HK-2 (cell line): ENCODE results near the gene KRT85.
"Not testable (repeated sequence)": the region's sequence is repeated elsewhere in the genome, so short reads cannot be mapped to it uniquely, and the experiment has no call there.

ENCODE experiments used
- DNase-seq: peaks from one replicate; pipeline ENCODE4 v3.0.0-alpha.2; 2018; ENCODE audit not compliant: unreplicated experiment

Gene KRT85

DNA sequence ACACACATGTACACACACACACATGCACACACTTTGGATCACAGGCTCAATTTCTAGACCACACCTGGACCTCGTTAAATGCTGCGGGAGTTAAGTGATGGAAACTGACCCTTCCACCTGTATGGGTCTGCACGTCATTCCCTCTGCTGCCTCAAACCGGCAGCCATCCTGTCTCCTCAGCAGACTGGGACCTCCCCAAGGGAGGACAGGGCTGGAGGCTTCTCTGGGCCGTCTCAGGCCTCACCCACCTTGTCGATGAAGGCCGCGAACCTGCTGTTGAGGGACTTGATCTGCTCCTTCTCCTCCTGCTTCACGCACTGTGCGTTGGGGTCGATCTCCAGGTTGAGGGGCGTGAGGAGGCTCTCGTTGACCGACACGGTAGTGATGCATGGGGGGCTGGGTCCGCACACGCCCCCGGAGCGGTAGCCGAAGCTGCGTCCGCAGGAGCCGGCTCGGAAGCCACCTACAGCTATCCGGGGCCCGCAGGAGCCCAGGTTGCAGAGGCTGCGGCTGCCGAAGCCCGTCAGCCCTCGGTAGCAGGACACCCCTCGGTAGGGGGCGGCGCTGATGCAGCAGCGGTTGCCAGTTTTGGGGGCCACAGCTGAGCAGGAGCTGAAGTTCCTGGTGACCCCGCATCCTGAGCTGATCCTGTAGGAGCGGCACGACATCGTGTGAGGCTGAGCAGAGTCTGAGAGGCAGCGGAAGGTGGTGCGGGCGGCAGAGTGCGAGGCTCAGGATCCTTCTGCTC lies at the start of gene KRT85:
TSS of gene KRT85 (minus strand) at position 744 of the 748 bp plus-strand sequence. CDS start at position 668, 76 bp downstream.
- DNase-seq: no peak

DNA sequence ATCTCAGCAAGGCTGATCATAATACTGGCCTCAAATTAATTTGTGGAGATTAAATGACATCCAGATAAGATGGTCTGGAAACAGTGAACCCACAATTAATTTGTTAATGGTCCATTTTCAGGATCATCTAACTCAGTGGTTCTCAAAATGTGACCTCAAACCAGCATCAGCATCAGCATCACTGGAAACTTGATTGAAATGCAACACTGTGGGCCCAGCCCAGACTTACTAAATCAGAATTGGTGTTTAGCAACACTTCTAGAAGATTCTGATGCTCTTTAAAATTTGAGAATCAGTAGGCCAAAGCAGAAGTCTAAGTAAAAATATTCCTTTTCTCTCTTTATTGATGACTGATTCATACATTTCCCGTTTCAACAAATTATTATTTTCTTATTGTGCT lies 49.5 kb upstream of the KRT85 start:
- no peak for DNase-seq

DNA sequence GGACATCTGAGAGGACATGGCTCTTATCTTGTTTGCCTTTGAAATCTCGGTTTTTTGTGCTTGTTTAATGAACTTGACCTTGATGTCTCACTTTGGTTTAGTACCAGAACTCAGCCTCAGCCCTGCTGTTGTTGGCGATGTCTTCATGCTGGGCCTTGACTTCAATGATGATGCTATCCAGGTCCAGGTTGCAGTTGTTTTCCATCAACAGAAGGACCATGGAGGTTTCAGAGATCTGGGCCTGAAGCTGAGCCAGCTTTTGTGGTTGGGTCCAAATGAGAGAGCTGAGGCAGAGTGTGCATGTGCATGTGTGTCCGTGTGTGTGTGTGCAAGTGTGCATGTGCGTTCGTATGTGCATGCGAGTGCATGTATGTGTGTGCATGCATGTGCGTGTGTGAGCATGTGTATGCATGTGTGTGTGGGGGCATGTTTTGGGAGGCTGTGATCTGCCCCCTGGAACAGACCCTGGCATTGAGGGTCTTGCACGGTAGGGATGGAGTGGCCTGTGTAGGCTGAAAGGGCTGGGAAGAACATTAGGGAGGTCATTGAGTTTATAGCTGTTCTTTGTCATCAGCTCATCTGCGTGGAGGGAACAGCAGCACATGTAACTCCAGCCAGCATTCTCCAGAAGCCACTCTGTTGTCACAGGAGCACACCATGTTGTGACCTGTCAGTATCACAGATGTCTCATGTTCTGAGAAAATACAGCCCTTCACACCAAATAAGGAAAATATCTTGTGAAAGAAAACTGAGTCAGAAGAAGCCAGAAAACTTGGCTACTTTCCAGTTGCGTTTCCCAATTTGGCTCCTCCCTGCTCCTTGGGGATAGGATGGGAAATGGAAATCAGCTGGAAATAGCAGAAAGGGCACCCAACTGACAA lies 48.8 kb upstream of the KRT85 start:
- no peak for DNase-seq

DNA sequence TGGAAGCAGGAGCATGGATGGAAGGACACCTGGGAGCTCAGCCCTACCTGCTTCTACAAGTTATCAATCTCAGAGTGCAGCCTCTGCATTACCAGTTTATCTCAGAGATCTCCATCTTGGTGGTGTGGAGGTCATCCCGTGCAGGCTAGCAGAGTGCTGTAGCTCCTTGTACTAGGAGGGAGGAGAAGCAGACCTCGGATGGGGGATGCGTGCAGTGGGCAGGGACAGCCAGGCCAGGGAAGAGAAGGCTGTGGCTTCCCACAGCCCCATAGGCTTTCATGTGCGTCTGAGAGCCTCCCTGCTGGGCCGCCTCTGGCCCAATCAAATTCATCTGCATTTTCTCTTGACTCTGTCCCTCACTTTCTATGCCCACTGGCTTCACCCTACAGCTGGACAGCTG lies 47.7 kb upstream of the KRT85 start:
- DNase-seq: no peak

DNA sequence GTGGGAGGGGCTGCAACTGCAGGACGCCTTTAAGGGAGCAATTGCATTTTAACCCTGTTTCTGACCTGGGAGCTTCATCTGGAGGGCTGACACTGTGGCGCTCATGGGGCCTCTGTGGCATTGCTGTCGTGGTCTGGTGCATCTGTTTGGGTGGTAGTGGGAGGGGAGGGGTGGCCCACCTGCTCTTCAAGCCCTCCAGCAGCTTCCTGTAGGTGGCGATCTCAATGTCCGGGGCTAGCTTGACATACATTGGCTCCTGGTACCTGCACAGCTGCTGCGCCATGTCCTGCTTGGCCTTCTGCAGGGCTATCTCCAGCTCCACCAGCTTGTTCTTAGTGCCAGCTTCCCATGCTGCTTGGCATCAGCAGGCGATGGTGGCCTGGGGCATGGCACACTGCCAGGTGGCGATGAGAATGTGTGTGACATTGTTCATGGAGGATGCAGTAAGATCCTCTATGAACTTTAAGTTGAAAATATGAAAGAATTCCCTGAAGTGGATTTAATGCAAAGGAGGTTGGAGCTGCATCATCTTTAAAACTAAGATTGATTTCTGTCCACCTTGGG lies 46.6 kb upstream of the KRT85 start:
- DNase-seq: no peak

DNA sequence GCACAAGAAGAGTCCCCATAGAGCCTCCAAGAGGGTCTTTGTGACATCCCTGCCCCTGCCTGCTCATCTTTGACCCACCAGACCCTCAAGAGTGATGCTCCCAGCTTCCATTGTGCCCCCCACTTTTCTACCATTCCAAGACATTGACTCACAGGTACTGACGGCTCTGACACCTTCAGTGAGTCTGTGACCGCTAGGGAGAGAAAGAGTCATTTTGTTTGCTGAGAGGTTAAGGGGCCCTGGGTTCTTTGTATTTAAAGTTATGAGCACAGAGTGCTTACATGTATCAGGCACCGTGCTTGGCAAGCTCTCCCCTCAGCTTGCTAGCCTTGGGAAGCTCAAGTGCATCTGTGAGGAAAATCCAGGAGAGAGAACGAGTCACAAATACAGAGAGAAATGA lies 45.9 kb upstream of the KRT85 start:
- no peak for DNase-seq

DNA sequence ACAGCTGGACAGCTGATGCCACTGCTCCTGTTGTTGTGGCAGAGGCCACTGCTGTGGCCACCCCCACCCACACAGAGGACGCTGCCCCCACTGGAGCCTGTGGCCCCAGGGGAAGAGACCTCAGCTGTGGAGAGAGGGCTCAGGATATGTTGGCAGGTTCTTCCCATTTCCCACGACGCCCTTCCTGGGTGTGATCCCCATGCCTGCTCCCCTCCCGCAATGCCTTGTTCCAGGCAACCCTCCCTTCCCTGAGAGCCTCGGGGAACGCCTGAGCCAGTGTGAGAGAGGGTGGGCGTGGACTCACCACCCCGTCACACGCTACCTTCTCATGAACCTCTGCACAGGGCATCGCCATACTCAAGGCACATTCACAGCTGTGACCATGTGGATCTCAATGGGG lies 44.5 kb upstream of the KRT85 start:
- DNase-seq: no peak

DNA sequence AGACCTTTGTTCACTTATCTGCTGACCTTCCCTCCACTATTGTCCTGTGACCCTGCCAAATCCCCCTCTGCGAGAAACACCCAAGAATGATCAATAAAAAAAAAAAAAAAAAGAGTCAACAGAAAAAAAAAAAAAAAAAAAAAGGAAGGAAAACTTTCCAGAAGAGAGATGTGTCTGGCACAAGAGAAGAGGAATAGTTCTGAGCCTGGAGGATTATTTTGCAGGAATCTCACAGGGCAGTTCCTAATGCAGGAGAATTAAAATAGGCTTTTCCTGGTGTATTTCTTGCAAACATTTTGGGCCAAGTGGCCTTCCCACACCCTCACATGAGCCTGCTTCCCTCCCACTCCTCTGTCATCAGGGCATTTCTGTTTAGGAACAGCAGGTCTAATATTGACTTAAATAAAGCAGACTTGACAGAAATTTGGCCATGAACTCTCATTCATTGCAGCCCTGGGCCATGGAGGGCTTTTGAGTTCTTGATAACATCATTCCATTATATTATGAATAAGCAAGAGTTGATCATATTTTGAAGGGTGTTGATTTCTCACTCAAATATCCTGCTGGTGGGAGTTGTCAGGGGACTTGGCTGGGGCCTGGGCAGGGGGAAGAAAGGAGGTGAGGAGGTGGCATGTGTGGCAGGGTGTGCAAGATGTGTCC lies 43.4 kb upstream of the KRT85 start:
- DNase-seq: not testable (repeated sequence)

DNA sequence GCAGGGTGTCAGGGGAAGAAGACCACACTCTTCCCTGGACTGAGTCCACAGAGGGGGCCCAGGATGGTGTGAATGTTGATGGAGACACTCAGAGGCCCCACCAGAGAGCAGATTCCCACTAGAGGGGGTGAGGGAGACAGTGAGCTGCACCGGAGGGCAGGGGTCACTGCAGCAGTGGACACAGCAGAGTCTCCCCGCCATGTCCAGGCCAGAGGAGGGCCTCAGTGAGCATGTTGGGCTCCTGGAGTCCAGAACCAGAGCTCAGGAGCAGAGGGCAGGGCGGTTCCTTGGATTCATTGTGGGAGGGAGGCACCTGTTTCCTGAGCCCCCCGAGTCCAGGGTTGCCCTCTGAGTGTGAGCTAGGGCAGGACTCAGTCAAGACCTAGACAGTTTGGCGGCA lies 40.6 kb upstream of the KRT85 start:
- DNase-seq: no peak

DNA sequence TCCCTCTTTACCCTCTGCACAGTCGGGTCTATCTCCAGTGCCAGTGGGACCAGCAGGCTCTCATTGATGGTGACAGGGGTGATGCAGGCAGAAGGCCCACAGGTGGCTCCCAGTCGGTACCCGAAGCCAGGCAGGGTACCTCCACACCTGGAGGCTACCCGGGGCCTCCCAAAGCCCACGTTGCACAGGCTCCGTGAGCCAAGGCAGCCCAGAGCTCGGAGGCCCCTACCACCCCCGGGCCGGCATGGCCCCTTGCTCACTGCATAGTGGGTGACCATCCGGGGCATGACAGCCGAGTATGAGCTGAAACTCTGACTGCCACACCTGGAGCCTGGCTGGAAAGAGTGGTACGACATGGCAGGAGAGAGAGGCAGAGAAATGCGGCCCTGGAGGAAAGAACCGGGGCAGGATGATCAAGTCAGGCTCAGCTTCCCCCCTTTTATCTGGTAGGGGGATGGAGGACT lies 38.7 kb upstream of the KRT85 start, which contains the start of gene KRT82:
TSS of gene KRT82 (minus strand) at position 414 of the 464 bp plus-strand sequence. CDS start at position 356, 58 bp downstream.
- no peak for DNase-seq

DNA sequence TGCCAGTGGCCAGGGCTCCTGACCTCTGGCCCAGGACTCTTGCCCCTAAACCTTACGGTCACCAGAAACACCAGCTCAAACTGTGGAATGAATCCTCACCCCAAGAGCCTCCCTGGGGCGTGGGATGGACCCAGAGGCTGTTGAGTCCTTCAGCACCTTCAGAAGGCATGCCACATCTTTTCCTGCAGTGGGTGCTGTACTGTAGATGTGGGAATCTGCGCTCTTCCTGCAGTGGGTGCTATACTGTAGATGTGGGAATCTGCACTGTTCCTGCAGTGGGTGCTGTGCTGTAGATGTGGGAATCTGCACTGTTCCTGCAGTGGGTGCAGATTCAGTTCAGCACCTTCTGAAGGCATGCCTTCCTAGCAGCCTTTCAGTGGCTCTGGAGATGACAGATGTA lies 37.7 kb upstream of the KRT85 start:
- no peak for DNase-seq

DNA sequence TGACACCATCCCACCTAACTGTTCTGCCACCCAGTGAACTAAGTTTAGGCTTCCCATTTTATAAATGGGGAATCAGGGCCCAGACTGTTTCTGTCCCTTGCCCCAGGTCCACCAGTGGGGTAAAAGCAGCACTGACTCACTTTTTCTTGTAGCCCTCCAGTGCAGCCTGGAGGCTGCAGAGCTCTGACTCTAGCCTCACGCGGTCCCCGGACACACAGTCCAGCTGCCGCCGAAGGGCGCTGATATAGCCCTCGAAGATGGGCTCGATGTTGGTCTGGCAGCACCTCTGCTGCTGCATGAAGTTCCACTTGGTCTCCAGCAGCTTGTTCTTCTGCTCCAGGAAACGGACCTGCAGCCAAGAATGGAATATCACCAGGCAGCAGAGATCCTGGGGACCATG lies 36.3 kb upstream of the KRT85 start:
- DNase-seq: no peak

DNA sequence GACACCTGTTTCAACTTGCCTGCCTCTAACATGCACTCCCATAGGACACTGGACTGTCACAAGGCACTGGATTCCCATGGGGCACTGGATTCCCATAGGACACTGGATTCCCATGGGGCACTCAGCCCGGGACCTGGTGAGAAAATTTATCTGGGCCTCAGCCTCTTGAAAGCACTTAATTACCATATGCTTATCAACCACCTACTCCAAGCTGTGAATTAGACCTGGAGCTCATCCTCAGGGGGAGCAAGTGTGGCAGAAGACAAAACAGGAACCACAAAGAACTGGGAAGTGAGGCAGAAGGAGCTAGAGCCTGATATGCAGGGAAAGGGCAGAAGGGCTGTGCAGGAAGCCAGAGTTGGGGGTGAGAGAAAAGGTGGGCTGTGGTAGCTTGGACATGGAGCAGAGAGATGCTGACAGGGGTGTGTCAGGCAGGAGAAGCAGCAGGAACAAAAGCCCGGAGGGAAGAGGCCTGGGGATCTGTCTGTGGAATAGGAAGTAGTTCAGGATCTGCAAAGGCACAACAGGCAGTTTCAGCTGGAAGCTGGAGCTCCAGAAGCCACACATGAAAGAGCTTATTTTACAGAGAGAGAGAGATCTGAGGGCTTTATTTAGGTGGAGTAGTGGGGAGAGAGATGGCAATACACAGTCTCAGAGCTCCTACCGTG lies 35.7 kb upstream of the KRT85 start:
- no peak for DNase-seq

DNA sequence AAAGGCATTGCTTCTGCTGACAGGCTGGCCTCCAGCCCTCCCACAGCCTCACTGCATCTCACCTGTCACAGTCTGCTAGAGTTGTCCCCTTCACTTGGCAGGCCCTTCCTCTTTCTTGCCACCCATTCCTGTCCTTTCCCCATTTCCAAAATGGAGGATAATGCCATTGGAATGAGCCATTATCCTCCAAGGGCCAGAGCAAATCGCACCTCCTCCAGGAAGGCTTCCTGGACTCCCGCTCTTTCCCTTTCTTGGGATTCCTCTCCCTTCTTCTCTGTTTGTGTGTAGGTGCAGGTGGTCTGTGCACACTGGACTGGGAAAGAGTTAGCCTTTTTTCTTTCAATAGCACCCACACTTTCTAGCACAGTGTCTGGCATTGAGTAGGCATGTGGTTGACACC lies 35.1 kb upstream of the KRT85 start:
- no peak for DNase-seq

DNA sequence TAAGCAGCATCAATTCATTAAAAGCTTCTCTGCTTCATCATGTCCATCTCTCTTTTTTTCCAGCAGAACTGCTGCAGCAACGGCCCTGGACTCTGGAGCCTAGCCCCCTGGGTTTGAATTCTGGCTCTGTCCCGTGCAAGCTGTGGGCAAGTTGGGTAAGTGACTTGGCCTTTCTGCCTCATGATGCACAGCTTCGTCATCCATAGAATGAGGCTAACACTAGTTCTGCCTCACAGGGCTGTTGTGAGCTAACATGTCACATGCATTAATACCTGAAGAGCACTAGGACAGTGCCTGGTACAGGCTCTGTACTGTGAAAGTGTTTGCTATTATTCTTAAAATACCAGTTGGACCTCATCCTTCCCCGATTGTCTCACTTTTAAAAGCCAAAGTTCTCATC lies 34.6 kb upstream of the KRT85 start:
- DNase-seq: no peak

DNA sequence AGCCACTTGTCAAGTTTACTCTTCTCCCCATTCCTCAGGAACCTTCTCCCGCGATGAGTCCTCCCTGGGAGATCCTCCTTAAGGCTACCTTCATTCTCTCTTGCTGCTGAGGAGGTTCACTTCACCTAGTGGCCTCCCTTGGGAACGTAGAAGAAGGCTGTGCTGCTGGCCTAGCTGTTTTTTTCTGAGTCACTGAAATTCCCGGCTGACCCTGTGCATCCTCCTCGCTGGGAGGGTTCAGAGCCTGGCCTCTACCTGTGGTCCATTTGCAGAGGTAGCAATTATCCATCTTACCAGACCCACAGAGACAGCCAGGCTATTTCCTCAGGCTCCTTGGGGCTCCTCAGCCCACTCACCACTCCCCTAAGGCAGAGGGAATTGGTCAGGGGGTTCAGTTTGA lies 34.2 kb upstream of the KRT85 start:
- no peak for DNase-seq

DNA sequence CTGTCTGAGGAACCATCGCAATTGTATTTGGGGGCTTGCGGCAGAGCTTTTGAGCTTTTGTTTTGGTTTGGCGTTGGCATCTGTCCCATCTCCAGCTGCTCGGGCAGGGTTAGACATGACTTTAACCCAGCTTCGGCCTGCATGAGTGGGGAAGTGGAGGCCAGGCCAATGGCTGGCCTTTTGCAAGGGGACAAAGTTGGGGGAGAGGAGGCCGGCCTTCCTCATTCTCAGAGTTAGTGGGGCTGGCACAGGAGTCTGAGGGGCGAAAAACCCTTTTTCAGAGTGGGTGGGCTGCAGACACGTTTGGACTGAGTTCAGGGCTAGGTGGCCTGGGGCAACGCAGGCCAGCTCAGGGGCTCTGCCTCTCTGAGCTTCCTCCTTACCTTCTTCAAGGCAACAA lies 33.6 kb upstream of the KRT85 start:
- DNase-seq: no peak

DNA sequence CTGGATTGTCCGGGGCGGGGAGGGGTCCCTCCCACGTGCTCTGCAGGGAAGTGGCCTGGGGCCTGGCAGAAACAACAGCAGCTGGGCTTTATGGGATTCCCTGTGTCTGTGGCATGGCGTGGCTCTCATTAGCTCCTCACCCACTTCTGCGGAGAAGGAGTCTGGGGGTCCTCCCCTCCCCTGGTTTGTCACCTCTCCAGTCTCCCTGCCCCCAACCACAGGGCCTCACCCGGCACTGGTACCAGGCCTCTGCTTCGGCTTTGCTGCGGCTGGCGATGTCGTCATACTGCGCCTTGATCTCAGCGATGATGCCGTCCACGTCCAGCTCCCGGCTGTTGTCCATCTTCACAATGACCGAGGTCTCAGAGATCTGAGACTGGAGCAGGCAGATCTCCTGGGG lies 32.5 kb upstream of the KRT85 start:
- DNase-seq: no peak

DNA sequence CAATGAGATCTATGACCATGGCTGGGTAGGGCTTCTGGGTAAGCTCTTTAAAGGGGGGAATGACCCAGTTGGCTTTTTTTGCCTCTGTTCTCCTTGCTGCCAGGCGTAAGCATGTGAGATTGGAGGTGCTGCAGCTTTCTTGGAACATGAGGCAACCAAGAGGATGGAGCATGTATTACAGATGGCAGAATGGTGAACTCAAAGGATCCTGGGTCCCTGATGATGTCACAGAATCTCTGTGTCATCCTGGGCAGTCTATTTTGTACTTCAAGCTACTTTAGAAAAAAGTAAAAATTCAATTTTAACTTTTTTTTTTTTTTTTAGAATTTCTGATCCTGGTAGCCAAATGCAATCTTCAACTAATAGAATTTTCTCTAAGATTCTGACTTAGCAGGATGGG lies 30.9 kb upstream of the KRT85 start:
- DNase-seq: no peak

DNA sequence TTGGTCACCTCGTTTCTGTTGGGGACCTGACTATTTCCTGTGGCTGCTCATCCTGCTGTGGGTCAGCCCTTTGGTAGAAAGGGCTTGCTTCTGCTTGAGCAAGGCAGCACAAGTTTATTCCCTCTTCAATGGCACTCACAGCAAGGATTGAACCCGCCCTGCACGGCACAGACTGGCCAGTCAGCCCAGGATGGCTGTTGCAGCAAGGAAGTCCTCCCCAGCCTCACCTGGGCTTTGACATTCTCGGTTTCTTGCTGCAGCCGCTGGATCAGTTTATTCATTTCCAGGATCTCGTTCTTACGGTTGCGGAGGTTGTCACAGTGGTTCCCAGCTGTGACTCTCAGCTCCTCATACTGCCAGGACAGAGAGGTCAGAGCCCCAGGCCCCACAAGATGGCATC lies 29.4 kb upstream of the KRT85 start:
- DNase-seq: no peak

DNA sequence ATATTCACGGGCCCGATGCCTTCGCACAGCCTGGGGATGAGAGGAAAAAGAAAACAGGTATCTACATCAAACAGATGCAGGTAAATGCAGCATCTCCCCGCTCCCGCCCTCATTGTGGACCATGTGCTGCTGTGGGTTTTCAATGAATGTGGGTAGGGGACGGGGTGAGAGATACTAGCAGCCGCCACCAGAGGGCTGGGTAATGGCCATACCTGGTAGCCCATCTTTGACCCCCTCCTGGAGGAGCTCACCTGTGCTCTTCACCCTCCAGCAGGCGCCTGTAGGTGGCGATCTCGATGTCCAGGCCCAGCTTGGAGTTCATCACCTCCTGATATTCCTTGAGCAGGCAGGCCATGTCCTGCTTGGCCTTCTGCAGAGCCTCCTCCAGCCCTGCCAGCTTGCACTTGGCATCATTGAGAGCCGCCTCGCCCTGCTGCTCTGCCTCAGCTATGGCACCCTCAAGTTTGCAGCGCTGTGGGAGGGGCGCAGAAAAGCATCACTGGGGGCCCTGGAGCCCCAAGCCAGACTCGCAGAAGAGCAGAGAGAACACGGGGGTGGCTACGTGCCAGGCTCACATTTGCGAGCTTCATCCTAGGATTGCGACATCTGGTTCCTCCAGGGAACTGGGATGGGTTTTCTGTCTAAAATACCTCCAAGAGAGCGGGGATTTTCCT lies 28.6 kb upstream of the KRT85 start:
- DNase-seq: no peak
